Erythroblast (primary cell): Measurements from ENCODE around the gene ARL4C.

Source experiments
- GATA1 ChIP-seq: IDR thresholded peaks from 2 replicates; pipeline ENCODE4 v1.6.1; 2011; ENCODE audit warnings: low read depth, mild to moderate bottlenecking, control low read depth, low read length, moderate library complexity
- POLR2A ChIP-seq: IDR thresholded peaks from 2 replicates; pipeline ENCODE4 v1.6.1; 2011; ENCODE audit warnings: mild to moderate bottlenecking, low read length

DNA sequence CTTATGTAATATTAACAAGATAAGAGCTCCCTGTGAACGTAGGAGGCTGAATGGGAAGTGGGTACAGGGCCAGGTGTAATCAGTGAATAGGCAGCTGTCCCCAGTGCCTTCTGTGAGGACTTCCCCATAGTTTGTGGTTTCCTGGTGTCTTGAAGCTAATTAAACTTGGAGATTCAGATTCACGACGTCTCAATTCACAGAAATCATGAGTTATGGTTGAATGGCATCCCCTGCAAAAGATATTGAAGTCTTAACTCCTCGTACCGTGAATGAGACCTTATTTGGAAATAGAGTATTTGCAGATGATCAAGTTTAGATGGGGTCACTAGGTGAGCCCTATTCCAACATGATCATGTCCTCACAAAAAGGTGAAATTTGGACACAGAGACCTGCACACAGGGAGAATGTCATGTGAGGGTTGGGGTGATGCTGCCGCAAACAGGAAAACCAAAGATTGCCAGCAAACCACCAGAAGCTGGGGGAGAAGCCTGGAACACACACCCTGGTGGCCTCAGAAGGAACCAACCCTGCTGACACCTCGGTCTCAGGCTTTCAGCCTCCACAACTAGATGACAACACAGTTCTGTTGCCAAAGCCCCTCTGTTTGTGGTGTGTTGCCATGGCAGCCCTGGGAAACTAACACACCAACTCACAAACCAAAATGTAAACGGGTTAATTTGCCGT is 13.2 kb downstream of the ARL4C start:
- no peak for TF ChIP-seq POLR2A
- no peak for TF ChIP-seq GATA1
